Measurements from ENCODE around the gene NEK6.

Gene NEK6

DNA sequence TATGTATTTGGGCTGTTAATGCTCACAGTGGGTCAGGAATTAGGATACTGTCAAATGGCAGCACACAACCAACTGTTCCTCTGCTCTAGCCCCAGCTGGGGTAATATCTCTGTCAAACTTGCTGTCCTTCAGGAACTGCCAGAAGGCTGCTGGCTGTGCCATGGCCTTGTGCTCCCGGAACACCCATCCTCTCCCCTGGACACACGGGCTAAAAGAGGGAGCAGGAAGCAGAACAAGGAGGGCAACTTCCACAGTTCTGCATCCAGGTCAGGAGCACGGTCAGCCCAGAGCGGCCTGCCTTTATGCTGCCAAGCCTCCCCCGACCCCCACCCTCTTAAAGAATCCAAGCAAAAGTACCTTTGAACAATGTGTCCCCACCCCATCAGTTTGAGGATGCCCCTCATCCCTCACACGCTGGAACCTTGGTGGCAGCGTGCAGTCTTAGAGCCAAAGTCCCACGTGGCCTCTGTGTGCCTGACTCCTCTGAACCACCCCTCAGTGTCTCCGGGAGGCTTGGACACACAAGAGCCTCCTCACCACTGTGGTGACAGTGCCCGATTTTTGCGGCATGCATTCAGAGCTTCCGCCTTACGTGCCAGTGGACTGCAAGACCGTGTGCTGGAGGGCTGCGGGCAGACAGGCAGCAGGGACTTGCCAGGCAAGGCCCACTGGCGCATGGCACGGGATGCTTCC lies 96.7 kb downstream of the NEK6 start:
- no peak for DNase-seq (ENCODE audit: low read depth)

DNA sequence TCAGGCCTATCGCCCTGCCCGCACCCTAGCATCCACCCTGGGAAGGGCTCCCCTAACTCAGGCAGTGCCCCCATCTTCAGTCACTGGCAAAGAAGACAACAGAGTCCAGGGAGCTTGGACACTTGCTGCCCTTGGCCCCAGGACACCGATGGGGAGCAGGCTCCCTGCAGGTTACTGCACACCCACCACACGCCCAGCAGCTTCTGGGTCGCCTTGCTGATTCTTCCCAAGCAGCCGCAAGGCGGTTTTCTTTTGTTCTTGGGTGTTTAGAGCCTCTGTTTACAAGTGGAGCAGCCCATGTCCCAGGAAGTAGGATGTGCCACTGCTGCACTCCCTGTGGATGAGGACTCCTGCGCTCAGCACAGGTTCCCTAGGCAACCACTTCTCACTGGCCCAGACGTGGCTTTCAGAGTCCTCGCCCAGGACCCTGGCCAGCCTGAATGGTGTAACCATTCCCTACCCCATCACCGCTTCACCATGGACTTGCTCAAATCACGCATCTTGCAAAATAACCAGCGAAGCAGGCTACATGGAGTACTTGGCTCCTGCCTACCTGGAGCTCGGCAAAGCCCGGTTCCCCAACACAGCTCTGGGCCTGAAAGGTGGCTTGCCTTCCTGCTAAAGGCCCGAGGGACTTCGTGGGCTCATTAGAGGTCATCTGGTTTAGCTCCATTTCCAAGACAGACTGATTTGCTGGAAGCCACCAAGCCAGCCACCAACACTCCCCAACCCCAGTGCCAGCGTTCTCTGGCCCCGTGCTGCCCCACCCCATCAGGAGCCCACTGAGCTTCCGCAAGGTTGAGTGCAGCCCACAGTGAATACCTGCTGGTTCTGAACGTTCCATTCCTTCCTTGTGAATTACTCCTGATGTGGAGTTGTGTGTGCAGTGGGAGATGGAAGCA lies 97.5 kb downstream of the NEK6 start:
- DNase-seq (ENCODE audit: low read depth), result no peak

DNA sequence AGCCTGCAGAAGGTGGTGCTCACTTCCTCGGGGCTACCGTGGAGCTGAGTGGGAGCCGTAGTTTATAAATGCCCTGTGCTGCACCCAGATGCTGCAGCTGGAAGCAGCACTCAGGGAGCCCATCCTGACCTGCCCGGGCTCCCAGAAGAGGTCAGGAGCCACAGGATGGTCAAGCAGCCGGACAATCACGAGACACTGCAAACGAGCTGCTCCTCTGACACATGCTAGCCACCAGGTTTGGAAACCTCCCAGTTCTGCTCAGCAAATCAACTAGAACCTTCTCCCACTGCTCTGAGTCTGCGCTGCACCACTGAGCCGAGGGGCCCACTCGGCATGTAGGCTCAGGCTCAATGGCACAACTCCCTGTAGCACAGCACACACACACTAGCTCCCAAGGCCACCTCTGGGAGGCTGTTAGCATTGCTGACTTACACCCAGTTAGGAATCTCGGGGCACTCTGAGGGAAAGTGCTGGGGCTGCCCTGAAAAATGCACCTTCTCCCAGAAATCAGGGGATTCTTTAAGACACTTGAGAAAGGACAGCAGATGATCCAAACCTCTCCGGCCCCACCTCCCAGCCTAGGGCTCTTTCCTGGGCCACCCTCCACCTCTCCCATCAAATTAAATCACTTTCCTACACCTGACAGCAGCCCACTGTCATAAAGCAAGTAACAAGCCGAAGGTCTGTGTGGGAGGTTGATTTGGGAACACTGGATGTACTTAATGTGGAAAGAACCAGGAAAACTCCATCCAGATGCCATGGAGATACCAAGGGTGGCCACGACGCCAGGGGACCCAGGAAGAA lies 98.4 kb downstream of the NEK6 start:
- DNase-seq (ENCODE audit: low read depth), result no peak

GRCh38 chr9:124356745-124357390 lies 99.1 kb downstream of the NEK6 start:
- no peak for DNase-seq (ENCODE audit: low read depth)

GRCh38 chr9:124357721-124358361 lies 100.1 kb downstream of the NEK6 start:
- DNase-seq (ENCODE audit: low read depth), result no peak

DNA sequence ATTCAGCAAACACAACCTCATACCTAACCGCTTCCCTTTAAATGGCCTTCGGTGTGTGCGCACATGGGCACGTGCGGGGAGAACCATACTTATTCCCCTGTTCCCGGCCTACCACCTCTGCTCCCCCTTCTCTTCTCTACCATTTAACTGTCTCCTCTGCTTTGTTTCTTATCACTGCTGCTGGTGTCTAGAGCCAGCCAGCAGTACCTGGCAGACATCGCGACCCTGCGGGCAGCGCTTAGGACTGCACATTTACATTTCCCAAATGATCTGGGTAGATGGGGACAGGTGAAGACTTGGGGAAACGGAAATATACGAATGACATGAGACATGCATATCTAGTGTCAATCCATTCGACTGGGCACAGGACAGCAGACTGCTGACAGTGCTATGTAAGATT lies 100.9 kb downstream of the NEK6 start:
- DNase-seq (ENCODE audit: low read depth), result no peak

GRCh38 chr9:124359426-124359825 lies 101.7 kb downstream of the NEK6 start:
- DNase-seq (ENCODE audit: low read depth), result no peak

DNA sequence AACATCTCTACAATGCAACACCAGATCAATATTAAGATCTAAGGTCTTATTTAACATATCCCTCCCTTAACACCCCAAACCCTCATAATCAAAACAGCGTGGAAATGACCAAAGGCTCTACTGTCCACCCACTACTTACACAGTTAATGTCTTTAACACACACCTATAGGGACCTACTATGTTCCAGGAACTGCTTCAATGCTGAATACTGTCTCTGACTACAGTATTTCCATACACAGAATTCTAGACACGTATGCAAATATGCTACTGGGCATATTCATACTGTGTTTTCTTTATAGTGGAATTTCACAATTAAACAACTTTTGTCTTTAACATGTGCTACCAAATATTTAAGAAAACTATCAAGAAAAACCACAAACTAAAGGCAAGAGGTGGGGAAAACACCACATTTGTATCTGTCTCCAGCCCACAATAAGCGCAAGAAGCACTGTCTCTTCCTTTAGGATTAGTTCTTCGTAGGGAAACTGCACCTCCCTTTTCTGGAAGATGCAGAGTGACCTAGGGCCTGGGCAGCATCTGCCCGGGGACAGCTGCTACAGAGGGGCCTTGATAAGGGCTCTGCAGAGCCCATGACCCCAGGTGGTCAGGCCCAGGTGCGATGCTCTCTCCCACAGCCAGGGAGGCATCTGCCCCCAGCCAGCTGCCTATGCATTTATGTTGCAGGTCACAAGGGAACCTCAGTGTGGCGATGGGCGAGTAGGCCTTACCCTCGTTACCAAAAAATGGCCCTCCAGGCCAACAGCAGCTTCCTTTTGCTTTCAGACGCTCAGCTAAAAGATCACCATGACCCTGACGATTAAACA lies 102.3 kb downstream of the NEK6 start:
- DNase-seq (ENCODE audit: low read depth), result no peak

- no peak for DNase-seq (ENCODE audit: low read depth)
Measured at GRCh38 chr9:124361128-124361527, 103.4 kb downstream of the NEK6 start.

DNA sequence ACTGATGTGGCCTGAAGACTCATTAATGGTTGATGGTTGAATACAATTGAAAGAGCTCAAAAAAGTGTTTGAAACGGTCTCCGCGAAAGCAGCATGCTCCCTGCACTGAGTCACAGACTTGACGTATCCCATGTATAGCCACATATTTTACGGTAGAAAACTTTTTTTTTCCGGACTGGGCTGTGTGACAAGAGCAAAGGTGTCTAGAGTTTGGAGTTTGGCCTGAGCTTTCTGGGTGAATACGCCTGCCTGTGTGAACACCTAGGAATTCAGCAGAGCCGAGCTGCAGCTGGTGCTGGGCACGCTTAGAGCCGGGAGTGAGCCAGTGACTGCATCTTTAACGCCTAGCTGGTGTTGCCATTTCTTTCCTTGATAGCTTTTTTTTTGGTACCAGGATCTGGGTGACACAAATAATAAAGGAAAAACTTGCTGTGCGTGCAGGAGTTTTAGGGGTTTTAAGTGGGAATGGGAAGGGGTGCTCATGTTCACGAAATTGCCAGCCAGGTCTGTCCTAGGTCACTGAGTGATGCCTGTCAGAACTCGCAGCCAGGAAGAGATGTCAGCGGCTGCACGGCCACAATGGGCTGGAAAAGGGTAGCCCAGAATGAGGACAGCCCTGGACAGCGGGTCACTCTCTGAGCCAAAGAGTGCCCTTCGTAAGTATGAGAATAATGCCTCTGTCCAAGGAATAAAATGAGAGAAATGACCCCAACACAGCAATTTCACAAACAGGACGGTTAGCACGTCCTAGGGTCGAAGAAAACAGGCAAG lies 105.8 kb downstream of the NEK6 start:
- no peak for DNase-seq (ENCODE audit: low read depth)

DNA sequence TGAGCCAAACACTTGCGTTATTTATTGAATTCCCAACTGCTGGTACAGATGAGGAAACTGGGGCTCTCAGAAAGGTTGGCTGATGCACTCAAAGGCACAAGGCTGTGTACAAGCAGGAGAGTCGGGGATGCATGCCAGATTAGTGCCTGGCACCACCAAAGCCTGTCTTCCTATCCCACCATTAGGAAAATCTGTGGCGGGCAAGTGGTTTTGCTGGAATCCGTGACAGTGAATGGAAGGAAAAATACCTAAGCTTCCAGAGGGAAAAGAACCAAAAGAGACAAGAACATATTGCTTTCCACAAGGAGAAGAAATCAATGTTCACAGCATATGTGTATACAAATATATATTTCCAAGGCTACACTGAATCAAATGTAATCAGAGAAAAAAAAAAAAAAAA lies 106.4 kb downstream of the NEK6 start:
- peak; percentile 18 for DNase-seq (ENCODE audit: low read depth)

DNA sequence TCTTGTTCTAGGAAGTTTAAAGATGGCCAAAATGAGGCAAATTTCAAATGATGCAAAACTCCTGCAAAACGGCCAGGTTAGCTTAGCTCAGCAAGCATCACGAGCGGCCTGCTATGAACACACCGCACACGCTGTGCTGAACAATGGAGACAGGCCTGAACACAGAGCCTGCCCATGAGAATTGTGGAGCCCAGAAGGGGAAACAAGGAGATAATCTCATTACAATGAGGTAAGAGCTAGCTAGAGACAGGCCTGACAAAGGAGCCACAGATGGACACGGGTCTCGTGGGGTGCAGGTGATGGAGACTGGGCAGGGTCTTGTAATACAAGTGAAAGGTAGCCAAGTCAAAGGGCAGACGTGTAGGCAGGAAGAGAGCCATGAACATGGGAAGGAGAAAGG lies 107.3 kb downstream of the NEK6 start:
- DNase-seq (ENCODE audit: low read depth), result no peak

- DNase-seq (ENCODE audit: low read depth), result peak; percentile 81
Measured at GRCh38 chr9:124366476-124367220, 108.9 kb downstream of the NEK6 start.

- DNase-seq (ENCODE audit: low read depth), result peak; percentile 24
Measured at GRCh38 chr9:124368692-124369091, 110.9 kb downstream of the NEK6 start.

DNA sequence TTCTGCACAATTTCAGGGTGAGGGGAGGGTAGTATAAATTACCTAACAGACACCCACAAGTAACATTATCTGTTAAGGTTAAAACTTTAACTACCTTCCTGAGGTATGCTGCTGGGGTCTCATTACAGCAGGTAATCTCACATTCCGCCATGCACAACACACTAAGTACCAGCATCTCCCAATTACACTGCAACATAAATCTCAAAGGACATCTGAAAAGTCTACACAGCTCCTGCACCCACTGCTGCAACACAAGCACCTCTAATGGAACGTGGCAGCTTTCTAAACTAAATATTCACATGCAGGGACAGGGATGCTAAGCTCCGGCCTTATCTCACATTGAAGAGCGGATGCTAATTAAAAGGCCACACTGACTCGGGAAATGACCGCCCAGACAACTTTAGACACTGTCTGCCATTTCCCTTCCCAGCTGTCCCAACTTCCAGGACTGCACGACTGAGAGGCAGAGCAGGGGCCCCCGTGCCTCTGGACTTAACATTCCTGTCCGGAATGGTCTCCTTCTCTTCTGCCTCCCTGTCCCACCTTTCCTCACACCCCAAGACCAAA lies 111.6 kb downstream of the NEK6 start:
- no peak for DNase-seq (ENCODE audit: low read depth)

GRCh38 chr9:124370896-124371582 lies 113.3 kb downstream of the NEK6 start:
- peak; percentile 81 for DNase-seq (ENCODE audit: low read depth)

DNA sequence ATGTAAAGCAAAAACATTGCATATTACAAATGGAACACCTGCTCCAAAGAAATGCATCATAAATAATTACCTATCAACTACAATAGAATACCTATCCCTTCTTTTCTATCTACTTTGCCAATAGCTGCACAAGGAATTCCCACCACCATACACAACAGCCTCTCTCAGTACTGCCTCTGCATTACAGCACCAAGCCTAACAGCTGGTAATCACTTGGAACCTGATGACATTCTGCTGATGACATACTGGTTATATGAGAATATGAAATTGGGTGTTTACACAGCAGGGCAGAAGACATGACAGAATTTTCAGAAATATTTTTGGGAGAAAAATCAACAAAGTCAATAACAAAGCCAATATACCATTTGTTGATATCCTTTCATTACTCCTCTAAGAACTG lies 114.3 kb downstream of the NEK6 start:
- DNase-seq (ENCODE audit: low read depth), result no peak

GRCh38 chr9:124373386-124373785 lies 115.6 kb downstream of the NEK6 start:
- no peak for DNase-seq (ENCODE audit: low read depth)
